ENCODE results near the gene C2orf76. TPM values are rescaled to one million over a fixed set of nuclear protein-coding genes. Genes with fewer than 3 reads are reported as not detected.
A peak's percentile ranks its signal among the peaks of the same experiment; 100 is the strongest.

The C2orf76 gene
- polyA plus RNA-seq, 2 of the 4 experiments (the other 2 are of a cell fraction), result 16.6 to 34.3 TPM

DNA sequence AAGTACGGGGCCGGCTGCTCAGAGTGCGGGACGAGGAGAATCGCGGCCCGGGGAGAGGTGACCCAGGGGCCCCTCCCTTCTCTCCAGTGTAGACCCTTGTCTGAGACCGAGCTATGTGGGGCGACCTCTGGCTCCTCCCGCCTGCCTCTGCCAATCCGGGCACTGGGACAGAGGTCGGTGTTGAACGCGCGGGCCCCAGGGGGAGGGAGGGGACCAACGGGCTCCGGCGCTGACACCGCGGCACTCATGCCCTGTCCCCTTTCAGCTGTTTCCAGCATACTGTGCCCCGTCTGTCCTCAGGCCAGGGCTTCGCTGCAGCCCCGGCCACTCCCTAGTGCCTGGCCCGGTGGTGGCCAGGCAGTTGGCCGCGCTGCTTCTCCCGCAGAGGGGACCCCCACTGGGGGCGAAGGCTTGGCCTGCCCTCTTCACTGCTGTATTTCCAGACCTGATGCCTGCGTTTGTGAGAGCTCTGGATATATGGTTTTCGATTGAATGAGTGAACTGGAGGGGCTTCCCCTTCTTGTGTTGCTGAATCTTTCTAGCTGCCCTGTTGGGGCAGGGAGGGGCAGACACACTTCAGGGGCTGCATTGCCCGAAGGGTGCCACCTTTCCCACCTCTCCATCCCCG lies 952 bp upstream of the C2orf76 start:
- peak; percentile 15 to 45 for DNase-seq (ENCODE audit: low read depth in 1 of 2, low spot score in 1 of 2)
- FAIRE-seq, result no peak
- peaks cover 28% of the 10 kb centered on the region for H3K4me1 ChIP-seq
- whole genome bisulfite sequencing (ENCODE audit: missing lambda C conversion rate), result 12% methylated on average over 12 of the region's 32 CpGs
- CTCF ChIA-PET, result interaction anchor here (1.1 kb wide), 1 partner anchor 41 kb away, joined by 3 read pairs; no protein-coding TSS in a partner anchor
- peak overlapping the region; percentile 90 to 95 for H3K27ac ChIP-seq
- H3K9me3 ChIP-seq, result no peaks in the 10 kb centered on the region
- peak overlapping the region; percentile 100 for H3K4me2 ChIP-seq
- POLR2A ChIA-PET, result interaction anchor here (0.8 to 1.6 kb wide), 3 partner anchors 10 to 17 kb away, joined by 3 to 4 read pairs (median 3); no protein-coding TSS in a partner anchor
- ATAC-seq, result peak; percentile 64 to 74
- H3K4me3 ChIP-seq, result peak overlapping the region; percentile 71
- TF ChIP-seq NPAS2 (CRISPR knock-in tag; IDR thresholded peaks at IDR 0.05; ENCODE audit: borderline replicate concordance) (no peak), ZSCAN20 (CRISPR knock-in tag; IDR thresholded peaks at IDR 0.05) (no peak), FOSB (CRISPR knock-in tag; IDR thresholded peaks at IDR 0.05) (no peak), POLR2AphosphoS2 (conservative IDR thresholded peaks at IDR 0.05; ENCODE audit: low read length) (no peak), ZNF302 (CRISPR knock-in tag; IDR thresholded peaks at IDR 0.05) (no peak), KDM5A (IDR thresholded peaks at IDR 0.05) (no peak), CHD2 (IDR thresholded peaks at IDR 0.05; ENCODE audit: low read length, partially characterized antibody) (no peak), RAD21 (conservative IDR thresholded peaks at IDR 0.05 in 1 of 2, IDR thresholded peaks at IDR 0.05 in 1 of 2) (no peak)
- TF ChIP-seq, protein P1, sequence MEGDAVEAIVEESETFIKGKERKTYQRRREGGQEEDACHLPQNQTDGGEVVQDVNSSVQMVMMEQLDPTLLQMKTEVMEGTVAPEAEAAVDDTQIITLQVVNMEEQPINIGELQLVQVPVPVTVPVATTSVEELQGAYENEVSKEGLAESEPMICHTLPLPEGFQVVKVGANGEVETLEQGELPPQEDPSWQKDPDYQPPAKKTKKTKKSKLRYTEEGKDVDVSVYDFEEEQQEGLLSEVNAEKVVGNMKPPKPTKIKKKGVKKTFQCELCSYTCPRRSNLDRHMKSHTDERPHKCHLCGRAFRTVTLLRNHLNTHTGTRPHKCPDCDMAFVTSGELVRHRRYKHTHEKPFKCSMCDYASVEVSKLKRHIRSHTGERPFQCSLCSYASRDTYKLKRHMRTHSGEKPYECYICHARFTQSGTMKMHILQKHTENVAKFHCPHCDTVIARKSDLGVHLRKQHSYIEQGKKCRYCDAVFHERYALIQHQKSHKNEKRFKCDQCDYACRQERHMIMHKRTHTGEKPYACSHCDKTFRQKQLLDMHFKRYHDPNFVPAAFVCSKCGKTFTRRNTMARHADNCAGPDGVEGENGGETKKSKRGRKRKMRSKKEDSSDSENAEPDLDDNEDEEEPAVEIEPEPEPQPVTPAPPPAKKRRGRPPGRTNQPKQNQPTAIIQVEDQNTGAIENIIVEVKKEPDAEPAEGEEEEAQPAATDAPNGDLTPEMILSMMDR (IDR thresholded peaks at IDR 0.05), result no peak
- TF ChIP-seq, protein P2, sequence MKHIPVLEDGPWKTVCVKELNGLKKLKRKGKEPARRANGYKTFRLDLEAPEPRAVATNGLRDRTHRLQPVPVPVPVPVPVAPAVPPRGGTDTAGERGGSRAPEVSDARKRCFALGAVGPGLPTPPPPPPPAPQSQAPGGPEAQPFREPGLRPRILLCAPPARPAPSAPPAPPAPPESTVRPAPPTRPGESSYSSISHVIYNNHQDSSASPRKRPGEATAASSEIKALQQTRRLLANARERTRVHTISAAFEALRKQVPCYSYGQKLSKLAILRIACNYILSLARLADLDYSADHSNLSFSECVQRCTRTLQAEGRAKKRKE (CRISPR knock-in tag; IDR thresholded peaks at IDR 0.05; ENCODE audit: low read depth), result no peak
- TF ChIP-seq, protein P3, sequence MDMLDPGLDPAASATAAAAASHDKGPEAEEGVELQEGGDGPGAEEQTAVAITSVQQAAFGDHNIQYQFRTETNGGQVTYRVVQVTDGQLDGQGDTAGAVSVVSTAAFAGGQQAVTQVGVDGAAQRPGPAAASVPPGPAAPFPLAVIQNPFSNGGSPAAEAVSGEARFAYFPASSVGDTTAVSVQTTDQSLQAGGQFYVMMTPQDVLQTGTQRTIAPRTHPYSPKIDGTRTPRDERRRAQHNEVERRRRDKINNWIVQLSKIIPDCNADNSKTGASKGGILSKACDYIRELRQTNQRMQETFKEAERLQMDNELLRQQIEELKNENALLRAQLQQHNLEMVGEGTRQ (IDR thresholded peaks at IDR 0.05), result no peak

DNA sequence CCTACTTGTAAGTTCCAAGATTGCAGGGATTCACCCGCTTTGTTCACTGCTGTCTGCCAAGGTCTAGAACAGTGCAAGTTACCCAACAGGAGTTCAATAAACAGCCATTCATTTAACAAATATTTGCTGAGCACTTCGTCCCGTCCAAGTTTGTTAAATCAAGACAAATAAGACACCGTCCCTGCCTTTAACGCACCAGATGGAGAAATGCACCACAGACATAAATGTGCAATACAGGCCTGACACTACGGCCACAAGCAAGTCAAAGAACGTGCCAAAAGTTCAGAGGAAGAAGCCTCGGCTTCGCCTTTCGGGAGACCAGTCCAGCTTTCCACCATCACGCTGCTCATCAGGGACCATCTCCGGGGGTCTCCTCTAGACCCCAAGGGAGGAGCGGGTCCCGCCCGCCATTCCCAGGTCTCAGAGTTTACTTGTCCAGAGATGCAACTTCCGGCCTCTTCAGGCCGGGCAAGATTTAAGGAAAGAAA lies 429 bp downstream of the C2orf76 start:
- peak overlapping the region; percentile 99 for H3K4me2 ChIP-seq
- peaks cover 28% of the 10 kb centered on the region for H3K4me1 ChIP-seq
- peak overlapping the region; percentile 90 to 95 for H3K27ac ChIP-seq
- TF ChIP-seq, protein P4, sequence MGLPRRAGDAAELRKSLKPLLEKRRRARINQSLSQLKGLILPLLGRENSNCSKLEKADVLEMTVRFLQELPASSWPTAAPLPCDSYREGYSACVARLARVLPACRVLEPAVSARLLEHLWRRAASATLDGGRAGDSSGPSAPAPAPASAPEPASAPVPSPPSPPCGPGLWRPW (IDR thresholded peaks at IDR 0.05), result no peak
- no peak for TF ChIP-seq HOXA7 (CRISPR knock-in tag; IDR thresholded peaks at IDR 0.05)
- no peak for TF ChIP-seq ZC3H11A (IDR thresholded peaks at IDR 0.05)
- TF ChIP-seq HOXB5 (CRISPR knock-in tag; IDR thresholded peaks at IDR 0.05), result no peak
- TF ChIP-seq, protein P5, sequence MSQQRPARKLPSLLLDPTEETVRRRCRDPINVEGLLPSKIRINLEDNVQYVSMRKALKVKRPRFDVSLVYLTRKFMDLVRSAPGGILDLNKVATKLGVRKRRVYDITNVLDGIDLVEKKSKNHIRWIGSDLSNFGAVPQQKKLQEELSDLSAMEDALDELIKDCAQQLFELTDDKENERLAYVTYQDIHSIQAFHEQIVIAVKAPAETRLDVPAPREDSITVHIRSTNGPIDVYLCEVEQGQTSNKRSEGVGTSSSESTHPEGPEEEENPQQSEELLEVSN (IDR thresholded peaks at IDR 0.05; ENCODE audit: borderline replicate concordance, low read depth), result 0 out of 2 replicates have a peak, but pooled peaks have one; percentile 13
- no peak for TF ChIP-seq KDM1A (IDR thresholded peaks at IDR 0.05; ENCODE audit: low read depth)
- TF ChIP-seq, protein P3 (IDR thresholded peaks at IDR 0.05), result no peak
- TF ChIP-seq SMC3 (IDR thresholded peaks at IDR 0.05), result no peak
- TF ChIP-seq SREBF2 (IDR thresholded peaks at IDR 0.05), result no peak
- TF ChIP-seq MAFK (IDR thresholded peaks at IDR 0.05; ENCODE audit: partially characterized antibody), result peak; percentile 20
- peak; percentile 93 for TF ChIP-seq PHF8 (IDR thresholded peaks at IDR 0.05; ENCODE audit: borderline replicate concordance, low read depth)
- DNase-seq (ENCODE audit: low read depth in 1 of 2, low spot score in 1 of 2), result peak in 1 of 2 experiments; percentile 20
- ChIA-PET POLR2A (interaction anchor here (0.5 to 1.6 kb wide), 4 partner anchors 9 to 25 kb away, joined by 4 to 6 read pairs (median 4); no protein-coding TSS in a partner anchor), CTCF (no interaction called here)
- peak; percentile 6 to 33; a peak in 5 of 6 replicates for ATAC-seq
- FAIRE-seq, result no peak
- WGBS (ENCODE audit: missing lambda C conversion rate), result 5% methylated on average over 10 of the region's 17 CpGs
- peak overlapping the region; percentile 71 for H3K4me3 ChIP-seq
- no peaks in the 10 kb centered on the region for H3K9me3 ChIP-seq

Measured in A549 (cell line).